HG03378 (cell line): ENCODE results near the gene FKRP.
A peak's percentile ranks its signal among the peaks of the same experiment; 100 is the strongest.
"Not testable (repeated sequence)": the region's sequence is repeated elsewhere in the genome, so short reads cannot be mapped to it uniquely, and the experiment has no call there.

Experiments used
- ATAC-seq: cut with Tn5 transposase; IDR thresholded peaks from one replicate; pipeline ENCODE4 v1.9.1; 2021; ENCODE audit warnings: mild to moderate bottlenecking, moderate library complexity; ENCODE audit not compliant: unreplicated experiment

The FKRP gene

GRCh38 chr19:46745521-46746280 lies at the start of gene FKRP:
Gene FKRP, plus strand, starts transcription at chr19:46746057. Its CDS starts 9,394 bp downstream, at chr19:46755451.
- no peak for ATAC-seq

GRCh38 chr19:46696866-46697203 lies 49.0 kb upstream of the FKRP start:
- ATAC-seq = no peak

GRCh38 chr19:46697204-46697960 lies 48.5 kb upstream of the FKRP start:
- no peak for ATAC-seq

GRCh38 chr19:46698395-46699321 lies 47.2 kb upstream of the FKRP start:
- no peak for ATAC-seq

- ATAC-seq = no peak
Measured at GRCh38 chr19:46700704-46701103, 45.2 kb upstream of the FKRP start.

- ATAC-seq = no peak
Measured at GRCh38 chr19:46704379-46705076, 41.3 kb upstream of the FKRP start.

GRCh38 chr19:46710687-46711086 lies 35.2 kb upstream of the FKRP start:
- ATAC-seq = no peak

- not testable (repeated sequence) for ATAC-seq
Measured at GRCh38 chr19:46712768-46713338, 33.0 kb upstream of the FKRP start.

- ATAC-seq = no peak
Measured at GRCh38 chr19:46713781-46714443, 31.9 kb upstream of the FKRP start.

GRCh38 chr19:46714444-46715106 lies 31.3 kb upstream of the FKRP start:
- ATAC-seq = no peak

GRCh38 chr19:46715620-46715974 lies 30.3 kb upstream of the FKRP start:
- no peak for ATAC-seq

- ATAC-seq = no peak
Measured at GRCh38 chr19:46715975-46716671, 29.7 kb upstream of the FKRP start.

- ATAC-seq = no peak
Measured at GRCh38 chr19:46716672-46717033, 29.2 kb upstream of the FKRP start.

GRCh38 chr19:46717034-46717715 lies 28.7 kb upstream of the FKRP start, which contains the start of gene PRKD2:
Gene PRKD2, minus strand, starts transcription at chr19:46717114. Its CDS starts 744 bp downstream, at chr19:46716370.
- ATAC-seq = no peak

- ATAC-seq = no peak
Measured at GRCh38 chr19:46717716-46718143, 28.1 kb upstream of the FKRP start.

- peak; percentile 32 for ATAC-seq
Measured at GRCh38 chr19:46718157-46718933, 27.5 kb upstream of the FKRP start.

GRCh38 chr19:46718934-46719622 lies 26.8 kb upstream of the FKRP start:
- ATAC-seq = no peak
